Lower leg skin (tissue), 4 donors: ENCODE data around the gene HTR2B. TPM values are rescaled to one million over a fixed set of nuclear protein-coding genes. Genes with fewer than 3 reads are reported as not detected.

Experiments used
- DNase-seq, 2 donors: peaks; one replicate each; pipeline ENCODE4 v3.0.0-alpha.2; 2019; ENCODE audit warnings: low spot score in 2 of 2
- H3K4me3 ChIP-seq: fragments of 200-600 bp; sonication (generic); 2 replicates; pipeline ENCODE4 v1.5.1; 2017; ENCODE audit warnings: mild to moderate bottlenecking, low read depth; ENCODE audit not compliant: poor library complexity, severe bottlenecking
- CTCF ChIP-seq, 3 donors: fragments of 450-650 bp; IDR thresholded peaks; one replicate each; pipeline ENCODE4 v1.5.1; 2016; ENCODE audit warnings: antibody characterized with exemption in 3 of 3, mild to moderate bottlenecking in 3 of 3, moderate library complexity in 2 of 3
- POLR2A ChIP-seq, 2 donors: fragments of 450-650 bp; IDR thresholded peaks; one replicate each; pipeline ENCODE4 v1.6.1; 2016 to 2017; ENCODE audit warnings: antibody characterized with exemption in 2 of 2, mild to moderate bottlenecking in 1 of 2, moderate library complexity in 1 of 2
- WGBS, 2 donors: methylation state at CpG; one replicate each; pipeline ENCODE4 v1.1.5; 2018; 5-methylcytosine and 5-hydroxymethylcytosine counted together
- intact Hi-C: fragments of 100-400 bp; cut with DNase I; formaldehyde crosslinking; loops from one replicate; pipeline ENCODE4 v1.15.0; 2023; ENCODE audit warnings: low total_unique reads
- total RNA-seq, 4 donors: library from RNA; depleted of rRNA; stranded (reverse); fragments of >200 nt; gene quantifications; one replicate each; pipeline ENCODE4 v1.1.0, GENCODE V29; 2016

The HTR2B gene
- total RNA-seq, 4 donors from 2014 or later, result 0.10 to 0.46 TPM; not detected in 2

GRCh38 chr2:231168460-231169139 is 43.8 kb upstream of the HTR2B start:
- no peak overlapping the region for H3K4me3 ChIP-seq
- intact Hi-C loops, result no loop called here
- DNase-seq, result no peak
- 81 to 84% methylated on average over 4 of the region's 4 CpGs for WGBS, 2 donors
- TF ChIP-seq CTCF (IDR thresholded peaks at IDR 0.05) (no peak), POLR2A (IDR thresholded peaks at IDR 0.05) (no peak)

- DNase-seq, result no peak
- 85 to 89% methylated on average over 6 of the region's 6 CpGs for WGBS, 2 donors
- intact Hi-C loops, result no loop called here
These were observed 43.1 kb upstream of the HTR2B start for GRCh38 chr2:231167745-231168459.

GRCh38 chr2:231163414-231164095 is 38.7 kb upstream of the HTR2B start:
- 89 to 95% methylated on average over 4 of the region's 4 CpGs for WGBS, 2 donors
- no peak for DNase-seq
- intact Hi-C loops, result no loop called here
- H3K4me3 ChIP-seq, result no peak overlapping the region
- TF ChIP-seq POLR2A (IDR thresholded peaks at IDR 0.05) (no peak), CTCF (IDR thresholded peaks at IDR 0.05) (no peak)

More at GRCh38 chr2:231167745-231168459, 43.1 kb upstream of the HTR2B start:
- no peak overlapping the region for H3K4me3 ChIP-seq
- TF ChIP-seq CTCF (IDR thresholded peaks at IDR 0.05) (no peak), POLR2A (IDR thresholded peaks at IDR 0.05) (no peak)

- TF ChIP-seq POLR2A (IDR thresholded peaks at IDR 0.05), result no peak
- no peak for TF ChIP-seq CTCF (IDR thresholded peaks at IDR 0.05)
- DNase-seq, result no peak
- intact Hi-C loops, result no loop called here
- 84 to 94% methylated on average over 3 of the region's 3 CpGs for WGBS, 2 donors
- H3K4me3 ChIP-seq, result no peak overlapping the region
These were observed 38.2 kb upstream of the HTR2B start for GRCh38 chr2:231163011-231163410.

GRCh38 chr2:231161877-231162329 is 37.1 kb upstream of the HTR2B start:
- H3K4me3 ChIP-seq, result no peak overlapping the region
- no peak for DNase-seq
- intact Hi-C loops, result no loop called here
- TF ChIP-seq CTCF (IDR thresholded peaks at IDR 0.05) (no peak), POLR2A (IDR thresholded peaks at IDR 0.05) (no peak)
- WGBS, 2 donors, result 53 to 55% methylated on average over 2 of the region's 2 CpGs
